Upper lobe of left lung (tissue), 6 donors: ENCODE results near the gene EBLN2. TPM values are rescaled to one million over a fixed set of nuclear protein-coding genes. Genes with fewer than 3 reads are reported as not detected.

Experiments
- ATAC-seq, 2 donors: fragments of 200-7000 bp; cut with Tn5 transposase; one replicate each; pipeline ENCODE4 v1.9.1; 2022; ENCODE audit warnings: mild to moderate bottlenecking in 2 of 2, moderate library complexity in 2 of 2; ENCODE audit not compliant: low FRiP score in 2 of 2
- DNase-seq, 2 donors: peaks; one replicate each; pipeline ENCODE4 v3.0.0-alpha.2; 2019 to 2020
- H3K27ac ChIP-seq, 4 donors: fragments of 200-600 bp; sonication (generic); one replicate each; pipeline ENCODE4 v1.5.1; 2016 to 2019
- H3K27me3 ChIP-seq, 4 donors: fragments of 200-600 bp; sonication (generic); one replicate each; pipeline ENCODE4 v1.5.1; 2017 to 2019
- H3K36me3 ChIP-seq, 4 donors: fragments of 200-600 bp; sonication (generic); one replicate each; pipeline ENCODE4 v1.5.1; 2016 to 2019
- H3K4me1 ChIP-seq, 4 donors: fragments of 200-600 bp; sonication (generic); one replicate each; pipeline ENCODE4 v1.5.1; 2018 to 2019
- H3K4me3 ChIP-seq, 4 donors: fragments of 200-600 bp; sonication (generic); one replicate each; pipeline ENCODE4 v1.5.1; 2017 to 2019; ENCODE audit warnings: mild to moderate bottlenecking in 2 of 4, moderate library complexity in 1 of 4
- H3K9me3 ChIP-seq, 4 donors: fragments of 200-600 bp; sonication (generic); one replicate each; pipeline ENCODE4 v1.5.1; 2018 to 2019
- CTCF ChIP-seq, 6 experiments: fragments of 450-650 bp in 4 of 6; fragments of 200-600 bp in 2 of 6; sonication (generic) in 2 of 6; IDR thresholded peaks; one replicate each; pipeline ENCODE4 v1.5.1; 2016 to 2019; ENCODE audit warnings: antibody characterized with exemption in 6 of 6
- EP300 ChIP-seq, 4 donors: sonication (generic); formaldehyde crosslinking; IDR thresholded peaks; one replicate each; pipeline ENCODE4 v1.5.1; 2017; ENCODE audit warnings: antibody characterized with exemption in 4 of 4, control low read depth in 2 of 4
- POLR2A ChIP-seq, 4 donors: fragments of 450-650 bp; IDR thresholded peaks; one replicate each; pipeline ENCODE4 v1.5.1; 2016 to 2017; ENCODE audit warnings: antibody characterized with exemption in 4 of 4, mild to moderate bottlenecking in 2 of 4
- POLR2AphosphoS5 ChIP-seq, 2 donors: sonication (generic); formaldehyde crosslinking; IDR thresholded peaks; one replicate each; pipeline ENCODE4 v1.5.1; 2017; ENCODE audit warnings: antibody characterized with exemption in 2 of 2
- WGBS, 2 donors: methylation state at CpG; one replicate each; pipeline ENCODE4 v1.1.5; 2017 to 2018; 5-methylcytosine and 5-hydroxymethylcytosine counted together
- total RNA-seq, 6 donors: library from RNA; depleted of rRNA in 4 of 6; stranded (reverse); fragments of >200 nt in 4 of 6; gene quantifications; one replicate each; pipeline versions ENCODE4 v1.1.0 to v1.2.1, GENCODE V29; 2016 to 2021
- donor health status: DM: no; HTN: no; CAD: no; lungs with moderate emphysema.
- donor health status: DM: no; HTN: yes; CAD: no; lungs with severe emphysema.

The EBLN2 gene
- total RNA-seq, 6 donors from 2014 or later, result 2.2 to 15.4 (median 4.8) TPM

- no peak for ATAC-seq
Measured at GRCh38 chr3:73026111-73026759, 35.2 kb upstream of the EBLN2 start.

DNA sequence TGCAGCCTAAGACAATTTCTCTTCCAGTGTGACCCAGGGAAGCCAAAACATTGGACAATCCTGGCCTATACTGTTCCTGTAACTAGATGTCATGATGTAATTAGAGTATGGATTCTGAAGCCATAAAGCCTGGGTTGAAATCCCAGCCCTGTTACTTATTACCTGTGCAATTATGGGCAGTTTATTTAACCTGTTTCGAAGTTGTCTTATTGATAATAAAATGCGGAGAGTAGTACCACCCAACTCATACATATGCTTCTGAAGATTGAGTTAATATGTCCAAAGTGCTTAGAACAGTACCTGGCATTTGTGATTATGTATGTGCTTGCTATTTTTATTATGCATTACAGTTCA lies 34.7 kb upstream of the EBLN2 start:
- Histone ChIP-seq H3K4me1 (peaks cover 15 to 38% (median 25%) of the 10 kb centered on the region in 4 donors), H3K27me3 (no peaks in the 10 kb centered on the region), H3K36me3 (no peaks in the 10 kb centered on the region), H3K27ac (no peak overlapping the region), H3K9me3 (no peaks in the 10 kb centered on the region), H3K4me3 (no peak overlapping the region)
- WGBS, 2 donors, result 50 to 98% methylated on average over 2 of the region's 2 CpGs
- no peak for TF ChIP-seq CTCF (IDR thresholded peaks at IDR 0.05)
- TF ChIP-seq POLR2AphosphoS5 (IDR thresholded peaks at IDR 0.05), result no peak
- no peak for TF ChIP-seq POLR2A (IDR thresholded peaks at IDR 0.05)
- TF ChIP-seq EP300 (IDR thresholded peaks at IDR 0.05), result no peak
- DNase-seq (no peak), ATAC-seq (no peak)

More at GRCh38 chr3:73026111-73026759, 35.2 kb upstream of the EBLN2 start:
- Histone ChIP-seq H3K36me3 (no peaks in the 10 kb centered on the region), H3K27ac (no peak overlapping the region), H3K9me3 (no peaks in the 10 kb centered on the region), H3K4me1 (peaks cover 15 to 37% (median 26%) of the 10 kb centered on the region in 4 donors), H3K27me3 (no peaks in the 10 kb centered on the region), H3K4me3 (no peak overlapping the region)
- no peak for DNase-seq
- no peak for TF ChIP-seq POLR2A (IDR thresholded peaks at IDR 0.05)
- no peak for TF ChIP-seq CTCF (IDR thresholded peaks at IDR 0.05)
- TF ChIP-seq POLR2AphosphoS5 (IDR thresholded peaks at IDR 0.05), result no peak
- no peak for TF ChIP-seq EP300 (IDR thresholded peaks at IDR 0.05)
- 90% methylated on average over 6 of the region's 6 CpGs for WGBS, 2 donors

- no peaks in the 10 kb centered on the region for H3K36me3 ChIP-seq
- ATAC-seq (no peak), DNase-seq (no peak)
- WGBS, 2 donors, result 64 to 97% methylated on average over 4 of the region's 4 CpGs
- peaks cover 15 to 33% (median 23%) of the 10 kb centered on the region in 4 donors for H3K4me1 ChIP-seq
- H3K27me3 ChIP-seq, result no peaks in the 10 kb centered on the region
- TF ChIP-seq POLR2A (IDR thresholded peaks at IDR 0.05), result no peak
- no peak for TF ChIP-seq POLR2AphosphoS5 (IDR thresholded peaks at IDR 0.05)
- TF ChIP-seq CTCF (IDR thresholded peaks at IDR 0.05), result no peak
- H3K9me3 ChIP-seq, result no peaks in the 10 kb centered on the region
- no peak overlapping the region for H3K27ac ChIP-seq
- no peak overlapping the region for H3K4me3 ChIP-seq
Measured at GRCh38 chr3:73028803-73029202, 32.7 kb upstream of the EBLN2 start.

DNA sequence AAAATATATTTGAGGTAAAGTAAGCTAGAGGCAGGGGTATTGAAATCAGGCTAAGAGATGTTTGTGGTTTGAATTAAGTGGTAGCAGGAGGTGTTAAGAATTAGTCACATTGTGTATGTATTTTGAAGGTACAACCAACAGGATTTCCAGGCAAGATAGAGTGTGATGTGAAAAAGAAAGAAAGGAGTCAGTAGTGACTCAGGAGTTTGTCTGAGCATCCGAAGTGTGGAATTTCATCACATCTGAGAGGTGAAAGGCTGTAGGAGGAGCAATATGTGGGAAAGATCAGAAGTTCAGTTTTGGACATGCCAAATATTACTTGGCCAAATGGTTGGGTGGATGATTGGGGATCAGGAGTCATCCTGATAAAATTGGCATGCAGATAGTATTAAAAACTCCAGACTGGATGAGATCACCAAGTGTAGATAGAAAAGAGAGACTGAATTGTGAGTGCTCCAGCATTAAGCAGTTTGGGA lies 32.1 kb upstream of the EBLN2 start:
- Histone ChIP-seq H3K4me3 (no peak overlapping the region), H3K27me3 (no peaks in the 10 kb centered on the region), H3K4me1 (peaks cover 12 to 28% (median 20%) of the 10 kb centered on the region in 4 donors), H3K9me3 (no peaks in the 10 kb centered on the region), H3K27ac (no peak overlapping the region), H3K36me3 (no peaks in the 10 kb centered on the region)
- WGBS, 2 donors, result 39 to 48% methylated on average over 1 of the region's 1 CpG
- ATAC-seq (peak in 1 of 2 donors; percentile 92), DNase-seq (no peak)
- TF ChIP-seq POLR2AphosphoS5 (IDR thresholded peaks at IDR 0.05) (no peak), POLR2A (IDR thresholded peaks at IDR 0.05) (no peak), CTCF (IDR thresholded peaks at IDR 0.05) (no peak), EP300 (IDR thresholded peaks at IDR 0.05) (no peak)

GRCh38 chr3:73030073-73030597 lies 31.3 kb upstream of the EBLN2 start:
- Histone ChIP-seq H3K4me1 (peaks cover 8 to 21% (median 14%) of the 10 kb centered on the region in 4 donors), H3K27ac (no peak overlapping the region), H3K4me3 (no peak overlapping the region), H3K36me3 (no peaks in the 10 kb centered on the region), H3K9me3 (no peaks in the 10 kb centered on the region), H3K27me3 (no peaks in the 10 kb centered on the region)
- WGBS, 2 donors, result 96 to 100% methylated on average over 1 of the region's 1 CpG
- no peak for DNase-seq
- ATAC-seq, result no peak
- TF ChIP-seq POLR2A (IDR thresholded peaks at IDR 0.05) (no peak), CTCF (IDR thresholded peaks at IDR 0.05) (no peak), EP300 (IDR thresholded peaks at IDR 0.05) (no peak), POLR2AphosphoS5 (IDR thresholded peaks at IDR 0.05) (no peak)
